ENCODE data around the gene NOTCH1.

The NOTCH1 gene

GRCh38 chr9:136466155-136466541 lies 79.7 kb downstream of the NOTCH1 start:
- H4K20me1 ChIP-seq (ENCODE audit: insufficient read depth, low read length): peaks cover 45% of the 10 kb centered on the region
- no peaks in the 10 kb centered on the region for H3K27me3 ChIP-seq (ENCODE audit: insufficient read depth, low read length, poor library complexity)
- peaks cover 96% of the 10 kb centered on the region for H3K36me3 ChIP-seq (ENCODE audit: insufficient read depth, low read length)
- TF ChIP-seq CTCF (IDR thresholded peaks at IDR 0.05; ENCODE audit: borderline replicate concordance, extremely low read depth, low read length, poor library complexity, severe bottlenecking) (no peak), EZH2 (IDR thresholded peaks at IDR 0.05; ENCODE audit: borderline replicate concordance, low read depth, low read length, severe bottlenecking) (no peak)
- H3K27ac ChIP-seq (ENCODE audit: low read length): no peak overlapping the region
- no peaks in the 10 kb centered on the region for H3K4me1 ChIP-seq (ENCODE audit: insufficient read depth, low read length)
- DNase-seq (no peak), ATAC-seq (ENCODE audit: insufficient read depth, low read depth) (no peak)
- H3K4me3 ChIP-seq (ENCODE audit: low read depth in 1 of 2, low read length in 2 of 2): no peak overlapping the region
- H3K79me2 ChIP-seq (ENCODE audit: insufficient read depth, low read length): peaks cover 27% of the 10 kb centered on the region; the same call in 1 of the 2 replicates
- H3K9me3 ChIP-seq (ENCODE audit: insufficient read depth, low read length, severe bottlenecking): no peaks in the 10 kb centered on the region
- H2AFZ ChIP-seq (ENCODE audit: low read depth, low read length): no peak overlapping the region
- no peak overlapping the region for H3K9ac ChIP-seq (ENCODE audit: low read depth, low read length)
- H3K4me2 ChIP-seq (ENCODE audit: insufficient read depth, low read length): no peak overlapping the region

- H4K20me1 ChIP-seq (ENCODE audit: insufficient read depth, low read length): peaks cover 41% of the 10 kb centered on the region
- peaks cover 22% of the 10 kb centered on the region; the same call in 1 of the 2 replicates for H3K79me2 ChIP-seq (ENCODE audit: insufficient read depth, low read length)
- H2AFZ ChIP-seq (ENCODE audit: low read depth, low read length): no peak overlapping the region
- peaks cover 96% of the 10 kb centered on the region for H3K36me3 ChIP-seq (ENCODE audit: insufficient read depth, low read length)
- no peaks in the 10 kb centered on the region for H3K9me3 ChIP-seq (ENCODE audit: insufficient read depth, low read length, severe bottlenecking)
- DNase-seq (no peak), ATAC-seq (ENCODE audit: insufficient read depth, low read depth) (no peak)
- no peaks in the 10 kb centered on the region for H3K27me3 ChIP-seq (ENCODE audit: insufficient read depth, low read length, poor library complexity)
- no peak overlapping the region for H3K4me3 ChIP-seq (ENCODE audit: low read depth in 1 of 2, low read length in 2 of 2)
- H3K4me2 ChIP-seq (ENCODE audit: insufficient read depth, low read length): no peak overlapping the region
- no peak overlapping the region for H3K27ac ChIP-seq (ENCODE audit: low read length)
- no peak overlapping the region for H3K9ac ChIP-seq (ENCODE audit: low read depth, low read length)
- TF ChIP-seq CTCF (IDR thresholded peaks at IDR 0.05; ENCODE audit: borderline replicate concordance, extremely low read depth, low read length, poor library complexity, severe bottlenecking): no peak
- TF ChIP-seq EZH2 (IDR thresholded peaks at IDR 0.05; ENCODE audit: borderline replicate concordance, low read depth, low read length, severe bottlenecking): no peak
- H3K4me1 ChIP-seq (ENCODE audit: insufficient read depth, low read length): no peaks in the 10 kb centered on the region
These were observed 80.2 kb downstream of the NOTCH1 start for GRCh38 chr9:136465500-136466154.

DNA sequence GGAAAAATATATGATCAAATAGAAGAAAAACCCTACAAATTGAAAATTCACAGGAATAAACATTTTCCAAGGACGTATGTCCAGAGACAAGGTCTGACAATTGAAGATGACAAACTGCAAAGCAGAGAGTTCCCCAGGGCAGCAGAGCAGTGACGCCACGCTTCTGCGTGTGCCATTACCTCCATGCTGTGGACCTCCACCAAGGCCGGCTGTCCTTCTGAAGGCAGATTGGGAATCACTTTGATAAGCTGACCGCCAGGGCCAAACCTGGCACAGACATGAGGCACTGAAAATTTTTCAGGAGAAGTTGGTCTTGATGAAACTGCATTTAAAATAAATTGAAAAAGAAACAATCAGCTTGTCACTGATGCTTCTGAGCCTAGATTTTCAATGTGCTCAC lies 81.6 kb downstream of the NOTCH1 start:
- no peak for ATAC-seq (ENCODE audit: insufficient read depth, low read depth)
- no peaks in the 10 kb centered on the region for H3K27me3 ChIP-seq (ENCODE audit: insufficient read depth, low read length, poor library complexity)
- no peaks in the 10 kb centered on the region for H3K9me3 ChIP-seq (ENCODE audit: insufficient read depth, low read length, severe bottlenecking)
- H3K9ac ChIP-seq (ENCODE audit: low read depth, low read length): no peak overlapping the region
- no peak overlapping the region for H3K4me2 ChIP-seq (ENCODE audit: insufficient read depth, low read length)
- H4K20me1 ChIP-seq (ENCODE audit: insufficient read depth, low read length): peaks cover 29% of the 10 kb centered on the region
- H3K36me3 ChIP-seq (ENCODE audit: insufficient read depth, low read length): peaks cover 93% of the 10 kb centered on the region
- TF ChIP-seq EZH2 (IDR thresholded peaks at IDR 0.05; ENCODE audit: borderline replicate concordance, low read depth, low read length, severe bottlenecking) (no peak), CTCF (IDR thresholded peaks at IDR 0.05; ENCODE audit: borderline replicate concordance, extremely low read depth, low read length, poor library complexity, severe bottlenecking) (no peak)
- H2AFZ ChIP-seq (ENCODE audit: low read depth, low read length): no peak overlapping the region
- peaks cover 8% of the 10 kb centered on the region; the same call in 1 of the 2 replicates for H3K79me2 ChIP-seq (ENCODE audit: insufficient read depth, low read length)
- no peak overlapping the region for H3K4me3 ChIP-seq (ENCODE audit: low read depth in 1 of 2, low read length in 2 of 2)
- no peaks in the 10 kb centered on the region for H3K4me1 ChIP-seq (ENCODE audit: insufficient read depth, low read length)
- H3K27ac ChIP-seq (ENCODE audit: low read length): no peak overlapping the region
- no peak for DNase-seq

Measured in DND-41 (cell line).